Activated gamma-delta T cell treated with Interleukin-2 at 50 U/mL for 16 hours (primary cell): ENCODE data around the gene TUBB4A.
A peak's percentile ranks its signal among the peaks of the same experiment; 100 is the strongest.
"Not testable (repeated sequence)": the region's sequence is repeated elsewhere in the genome, so short reads cannot be mapped to it uniquely, and the experiment has no call there.

Experiments
- DNase-seq: peaks from one replicate; pipeline ENCODE4 v3.0.0-alpha.2; 2020

TUBB4A gene

DNA sequence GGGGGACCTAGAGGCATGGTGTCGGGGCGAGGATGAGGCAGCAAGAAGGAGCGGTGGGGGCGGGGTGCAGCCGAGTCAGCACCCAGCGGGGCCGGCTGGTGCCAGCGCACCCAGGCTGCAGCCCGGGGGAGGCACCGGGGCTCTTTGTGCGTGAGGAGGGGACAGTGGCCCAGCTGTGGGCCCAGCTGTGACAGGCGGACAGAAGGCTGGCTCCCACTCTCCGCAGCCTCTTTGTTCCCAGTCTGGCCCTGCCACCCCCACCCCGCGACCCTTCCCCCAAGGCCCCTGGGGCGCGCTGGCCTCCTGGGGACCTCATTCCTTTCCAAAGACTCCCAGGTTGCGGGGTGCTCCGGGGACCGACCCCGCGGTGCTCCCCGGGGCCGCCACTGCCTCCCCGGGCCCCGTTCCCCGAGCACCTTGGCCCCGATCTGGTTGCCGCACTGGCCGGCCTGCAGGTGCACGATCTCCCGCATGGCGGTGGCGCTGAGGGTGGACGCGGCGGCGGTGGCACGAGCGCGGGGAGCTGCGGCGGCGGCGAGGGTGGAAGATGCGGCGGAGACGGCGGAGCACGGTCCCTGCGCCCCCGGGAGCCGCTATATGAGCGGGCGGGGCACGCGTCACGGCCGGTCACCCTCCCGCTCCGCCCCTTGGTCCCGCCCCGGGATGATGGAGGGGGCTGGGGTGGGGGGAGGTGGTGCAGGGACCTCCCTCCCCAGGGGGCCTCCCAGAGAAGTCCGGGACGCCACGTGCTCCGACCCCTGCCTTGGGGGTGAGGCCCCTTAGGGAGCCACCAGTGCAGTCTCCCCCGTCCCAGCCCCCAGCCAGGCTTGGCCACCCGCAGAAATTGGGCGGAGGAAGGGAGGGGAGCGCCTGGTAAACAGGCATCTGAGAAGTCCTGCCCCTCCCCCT, at the start of gene TUBB4A:
Gene TUBB4A (minus strand): TSS at position 570 of the 909 bp plus-strand sequence. CDS start 97 bp downstream, at position 473.
- peak; percentile 24 for DNase-seq

DNA sequence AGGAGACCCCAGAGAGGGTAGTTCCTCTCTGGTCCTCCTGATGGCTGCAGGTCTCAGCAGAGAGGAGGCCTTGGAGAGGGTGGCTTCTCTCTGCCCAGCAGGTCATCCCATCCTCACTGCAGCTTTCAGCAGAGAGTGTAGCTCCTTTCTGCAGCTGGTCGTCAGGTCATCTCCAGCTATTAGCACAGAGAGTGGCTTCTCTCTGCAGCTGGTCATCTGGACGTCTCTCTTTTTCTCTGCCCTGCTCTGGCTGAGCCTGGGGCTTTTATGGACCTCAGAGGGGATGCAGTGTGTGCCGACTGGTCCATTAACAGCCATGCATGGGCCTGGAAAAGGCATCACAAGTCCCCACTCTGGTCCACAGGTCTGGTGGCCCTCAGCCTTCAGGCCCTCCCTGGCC, 49.0 kb upstream of the TUBB4A start:
- DNase-seq: no peak

DNA sequence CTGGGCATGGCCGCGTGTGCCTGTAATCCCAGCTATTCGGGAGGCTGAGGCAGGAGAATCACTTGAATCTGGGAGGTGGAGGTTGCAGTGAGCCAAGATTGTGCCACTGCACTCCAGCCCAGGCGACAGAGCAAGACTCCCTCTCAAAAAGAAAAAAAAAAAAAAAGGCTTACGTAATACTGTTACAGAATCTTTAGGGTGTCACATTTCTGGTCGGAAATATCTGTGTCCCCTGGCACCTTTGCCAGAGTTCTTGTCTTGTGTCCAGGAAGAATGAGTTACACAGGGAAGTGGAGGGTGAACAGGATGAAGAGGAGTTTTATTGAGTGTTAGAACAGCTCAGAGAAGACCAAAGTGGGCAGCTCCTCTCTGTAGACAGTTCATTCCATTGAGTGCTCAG, 48.6 kb upstream of the TUBB4A start:
- DNase-seq: not testable (repeated sequence)

DNA sequence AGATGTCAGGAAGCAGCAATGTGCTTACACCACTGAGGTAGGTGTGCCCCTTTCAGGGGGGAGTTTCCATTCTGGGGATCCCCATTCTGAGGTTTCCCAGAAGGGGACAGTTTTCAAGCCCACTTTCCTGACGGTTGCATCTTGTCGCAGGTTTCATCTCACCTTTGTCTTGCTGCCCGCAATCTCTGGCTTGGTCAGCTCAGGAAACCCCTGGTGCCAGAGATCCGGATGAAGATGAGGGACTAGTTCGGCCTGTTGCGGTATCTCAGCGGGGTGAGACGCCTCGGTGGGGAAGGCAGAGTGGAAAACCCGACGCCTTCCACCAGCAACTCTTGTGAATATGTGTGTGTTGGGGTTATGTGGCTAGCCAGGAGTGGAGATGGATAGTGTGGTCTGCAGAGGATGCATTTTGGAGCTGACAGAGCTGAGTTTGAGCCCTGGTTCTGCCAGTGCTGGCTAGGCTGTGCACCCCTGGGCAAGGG, 41.8 kb upstream of the TUBB4A start:
- DNase-seq: no peak

DNA sequence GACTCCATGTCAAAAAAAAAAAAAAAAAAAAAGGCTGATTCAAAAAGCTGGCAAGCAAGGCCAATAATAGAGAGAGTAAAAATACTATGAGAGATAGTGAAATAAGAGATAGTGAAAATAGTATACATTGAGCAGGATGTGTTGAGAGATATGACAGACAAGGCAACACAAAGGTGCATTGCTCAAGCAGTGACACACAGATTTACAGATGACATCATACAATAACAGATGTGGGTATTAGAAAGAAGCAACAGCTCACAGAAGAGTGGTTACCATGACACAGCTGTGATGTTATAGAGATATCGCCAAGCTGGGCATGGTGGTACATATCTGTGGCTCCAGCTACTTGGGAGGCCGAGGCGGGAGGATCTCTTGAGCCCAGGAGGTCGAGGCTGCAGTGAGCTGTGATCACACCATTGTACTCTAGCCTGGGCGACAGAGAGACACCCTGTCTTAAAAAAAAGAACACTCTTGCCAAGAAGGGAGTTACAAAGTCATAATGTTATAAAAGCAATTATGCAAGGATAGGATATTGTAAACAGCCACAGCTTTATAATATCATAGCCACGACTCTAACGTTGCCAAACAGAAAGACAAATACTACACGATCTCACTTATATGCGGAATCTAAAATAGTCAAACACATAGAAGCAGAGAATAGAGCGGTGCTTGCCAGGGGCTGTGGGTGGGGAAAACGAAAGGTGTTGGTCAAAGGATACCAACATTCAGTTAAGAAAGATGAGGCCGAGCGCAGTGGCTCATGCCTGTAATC, 39.0 kb upstream of the TUBB4A start:
- DNase-seq: no peak

DNA sequence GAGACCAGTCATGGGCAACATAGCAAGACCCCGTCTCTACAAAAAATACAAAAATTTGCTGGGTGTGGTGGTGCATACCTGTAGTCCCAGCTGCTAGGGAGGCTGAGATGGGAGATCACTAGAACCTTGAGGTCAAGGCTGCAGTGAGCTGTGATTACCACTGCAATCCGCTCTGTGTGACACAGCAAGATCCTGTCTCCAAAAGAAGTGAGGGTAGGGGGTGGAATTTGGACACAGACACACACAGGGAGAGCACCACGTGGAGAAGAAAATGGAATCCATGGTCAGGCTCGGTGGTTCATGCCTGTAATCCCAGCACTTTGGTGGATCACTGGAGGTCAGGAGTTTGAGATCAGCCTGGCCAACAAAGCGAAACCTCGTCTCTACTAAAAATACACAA, 37.4 kb upstream of the TUBB4A start:
- DNase-seq: no peak

DNA sequence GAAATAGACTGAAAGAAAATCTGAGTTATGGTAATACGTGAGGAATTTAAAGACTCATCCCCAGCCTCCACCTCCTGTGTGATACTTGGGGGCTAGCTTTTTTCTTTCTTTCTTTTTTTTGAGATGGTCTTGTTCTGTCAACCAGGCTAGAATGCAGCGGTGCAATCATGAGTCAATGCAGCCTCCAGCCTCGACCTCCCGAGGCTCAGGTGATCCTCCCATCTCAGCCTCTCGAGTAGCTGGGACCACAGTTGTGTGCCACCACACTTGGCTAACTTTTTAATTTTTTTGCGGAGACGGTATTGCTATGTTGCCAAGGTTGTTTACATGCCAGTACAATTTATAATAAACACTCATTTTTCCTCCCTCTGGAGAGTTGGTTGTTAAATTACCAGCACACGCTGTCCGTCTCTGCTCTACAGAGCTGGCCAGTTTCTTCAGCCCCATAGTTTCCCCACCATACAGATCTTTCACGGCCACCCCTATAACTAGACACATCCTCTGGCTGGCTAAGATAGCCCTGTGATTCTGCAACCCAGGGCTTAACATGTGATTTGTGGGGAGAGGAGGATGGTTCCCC, 33.5 kb upstream of the TUBB4A start:
- no peak for DNase-seq

DNA sequence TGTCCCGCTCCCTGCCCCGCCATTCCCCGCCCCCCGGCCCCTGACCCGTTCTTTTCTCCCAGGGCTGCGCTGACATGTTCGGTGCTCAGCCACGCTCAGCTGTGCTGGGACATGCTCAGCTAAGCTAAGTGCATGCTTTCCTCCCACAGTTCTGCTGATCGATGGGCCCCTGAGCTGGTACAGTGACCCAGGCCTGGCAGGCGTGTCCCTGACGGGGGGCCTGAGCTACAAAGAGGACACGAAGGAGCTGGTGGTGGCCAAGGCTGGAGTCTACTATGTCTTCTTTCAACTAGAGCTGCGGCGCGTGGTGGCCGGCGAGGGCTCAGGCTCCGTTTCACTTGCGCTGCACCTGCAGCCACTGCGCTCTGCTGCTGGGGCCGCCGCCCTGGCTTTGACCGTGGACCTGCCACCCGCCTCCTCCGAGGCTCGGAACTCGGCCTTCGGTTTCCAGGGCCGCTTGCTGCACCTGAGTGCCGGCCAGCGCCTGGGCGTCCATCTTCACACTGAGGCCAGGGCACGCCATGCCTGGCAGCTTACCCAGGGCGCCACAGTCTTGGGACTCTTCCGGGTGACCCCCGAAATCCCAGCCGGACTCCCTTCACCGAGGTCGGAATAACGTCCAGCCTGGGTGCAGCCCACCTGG, 32.5 kb upstream of the TUBB4A start:
- DNase-seq: no peak

DNA sequence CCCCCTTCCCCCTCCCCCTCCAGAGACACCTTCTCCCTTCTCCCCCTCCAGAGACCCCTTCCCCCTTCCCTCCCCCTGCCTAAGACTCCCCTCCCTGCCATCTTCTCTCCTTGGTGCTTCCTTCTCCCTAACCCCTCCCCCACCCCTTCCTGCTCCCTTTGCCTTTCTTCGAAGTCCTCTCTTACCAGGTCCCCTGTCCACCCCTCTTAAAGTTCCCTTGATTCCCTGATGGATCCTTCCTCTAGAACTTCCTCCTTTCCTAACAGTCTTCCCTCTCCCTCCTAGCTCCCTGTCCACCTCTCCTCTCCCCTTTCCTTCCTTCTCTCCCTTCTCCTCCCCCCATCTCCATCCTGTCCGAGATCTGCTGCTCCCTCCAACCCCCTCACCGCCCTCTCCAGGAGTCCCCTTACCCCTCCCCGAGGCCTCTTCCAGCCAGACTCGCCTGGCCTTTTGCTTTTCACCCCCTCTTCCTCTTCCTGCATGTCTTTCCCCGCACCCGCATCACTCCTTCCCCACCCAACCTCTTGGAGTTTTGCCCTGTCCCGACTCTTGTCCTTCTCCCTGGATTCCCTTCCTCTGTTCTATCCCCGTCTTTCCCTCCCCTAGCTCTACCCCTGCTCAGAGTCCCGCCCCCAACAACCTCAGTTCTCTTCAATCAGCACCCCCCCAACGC, 31.8 kb upstream of the TUBB4A start:
- DNase-seq: no peak

DNA sequence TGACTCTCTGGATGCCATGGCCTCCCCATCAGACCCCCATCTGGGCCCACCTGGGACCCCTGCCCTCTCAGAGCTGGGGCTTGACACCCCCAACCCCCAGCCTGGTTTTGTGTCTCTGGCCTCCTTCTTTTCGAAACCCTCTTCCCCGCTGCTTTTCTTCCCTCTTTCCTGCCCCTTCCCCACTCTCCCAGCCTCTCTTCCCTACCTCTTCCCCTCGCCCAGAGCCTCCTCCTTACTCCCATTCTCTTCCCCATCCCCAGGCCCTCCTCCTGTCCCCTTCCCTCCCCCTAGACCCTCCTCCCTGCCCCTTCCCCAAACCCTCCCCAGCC, 30.9 kb upstream of the TUBB4A start:
- DNase-seq: no peak

DNA sequence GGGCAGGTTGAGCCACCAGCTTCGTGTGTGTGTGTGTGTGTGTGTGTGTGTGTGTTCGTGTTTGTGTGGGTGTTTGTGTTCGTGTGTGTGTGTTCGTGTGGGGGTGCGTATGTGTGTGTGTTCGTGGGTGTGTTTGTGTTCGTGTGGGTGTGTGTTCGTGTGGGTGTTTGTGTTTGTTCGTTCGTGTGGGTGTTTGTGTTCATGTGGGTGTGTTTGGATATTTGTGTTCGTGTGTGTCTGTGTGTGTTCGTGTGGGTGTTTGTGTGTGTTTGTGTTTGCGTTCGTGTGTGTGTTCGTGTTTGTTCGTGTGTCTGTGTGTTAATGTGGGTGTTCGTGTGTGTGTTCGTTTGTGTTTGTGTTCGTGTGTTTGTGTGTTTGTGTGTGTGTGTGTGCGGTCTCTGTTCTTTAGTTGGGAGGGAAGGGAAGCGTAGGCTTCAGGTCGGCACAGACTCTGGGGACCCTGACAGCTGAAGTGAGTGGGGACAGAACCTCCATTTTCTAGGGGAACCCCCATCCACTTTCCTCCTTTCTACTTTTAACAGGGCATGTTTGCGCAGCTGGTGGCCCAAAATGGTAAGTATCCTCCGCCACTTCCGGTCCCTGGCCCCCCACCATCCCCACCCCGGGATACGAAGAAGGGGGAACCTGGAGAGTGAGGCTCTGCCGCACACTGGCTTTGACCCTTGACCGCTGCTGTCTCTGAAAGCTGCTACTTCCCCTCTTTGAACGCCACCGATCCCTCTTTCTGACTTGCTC, 30.3 kb upstream of the TUBB4A start:
- no peak for DNase-seq

DNA sequence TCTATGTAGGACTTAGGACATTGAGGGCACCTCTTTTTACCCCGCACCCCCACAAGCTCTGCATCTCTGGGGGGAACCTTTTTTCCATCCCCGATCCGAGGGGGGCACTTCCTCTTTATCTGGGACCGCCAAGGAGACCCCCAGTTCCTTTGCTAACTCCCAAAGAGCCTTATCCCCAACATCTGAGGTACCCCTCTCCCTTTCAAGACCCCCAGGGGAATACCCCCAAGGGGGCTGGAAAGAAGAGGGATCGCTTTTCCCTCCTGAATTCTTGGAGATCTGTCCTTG, 29.8 kb upstream of the TUBB4A start:
- DNase-seq: no peak

DNA sequence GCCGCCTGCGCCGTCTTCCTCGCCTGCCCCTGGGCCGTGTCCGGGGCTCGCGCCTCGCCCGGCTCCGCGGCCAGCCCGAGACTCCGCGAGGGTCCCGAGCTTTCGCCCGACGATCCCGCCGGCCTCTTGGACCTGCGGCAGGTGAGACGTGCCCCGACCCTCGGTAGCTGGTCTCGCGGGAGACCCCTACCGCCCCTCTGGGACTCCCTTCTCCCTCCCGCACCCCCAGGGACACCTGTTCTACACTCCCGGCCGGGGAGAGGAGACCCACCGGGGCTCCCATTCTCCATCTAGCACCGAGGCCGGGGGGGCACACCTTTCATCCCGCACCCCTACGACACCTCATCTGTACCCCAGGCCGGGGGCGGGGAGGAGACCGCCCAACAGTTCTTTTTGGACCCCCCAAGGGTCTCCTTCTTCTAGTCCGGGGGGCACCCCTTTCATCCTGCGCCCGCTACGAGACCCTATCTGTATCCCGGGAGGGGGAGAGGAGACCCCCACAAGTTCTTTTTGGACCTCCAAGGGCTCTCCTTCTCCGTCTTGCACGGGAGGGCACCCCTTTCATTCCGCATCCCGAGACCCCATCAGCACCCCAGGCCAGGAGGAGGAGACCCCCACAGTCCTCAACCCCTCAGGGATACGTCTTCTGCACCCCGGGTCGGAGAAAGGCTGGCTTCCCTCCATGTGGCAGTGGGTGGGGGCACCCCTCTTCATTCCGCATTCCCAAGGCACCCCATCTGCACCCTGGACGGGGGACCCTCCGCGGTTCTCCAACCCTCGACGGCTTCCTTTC, 29.2 kb upstream of the TUBB4A start:
- no peak for DNase-seq

DNA sequence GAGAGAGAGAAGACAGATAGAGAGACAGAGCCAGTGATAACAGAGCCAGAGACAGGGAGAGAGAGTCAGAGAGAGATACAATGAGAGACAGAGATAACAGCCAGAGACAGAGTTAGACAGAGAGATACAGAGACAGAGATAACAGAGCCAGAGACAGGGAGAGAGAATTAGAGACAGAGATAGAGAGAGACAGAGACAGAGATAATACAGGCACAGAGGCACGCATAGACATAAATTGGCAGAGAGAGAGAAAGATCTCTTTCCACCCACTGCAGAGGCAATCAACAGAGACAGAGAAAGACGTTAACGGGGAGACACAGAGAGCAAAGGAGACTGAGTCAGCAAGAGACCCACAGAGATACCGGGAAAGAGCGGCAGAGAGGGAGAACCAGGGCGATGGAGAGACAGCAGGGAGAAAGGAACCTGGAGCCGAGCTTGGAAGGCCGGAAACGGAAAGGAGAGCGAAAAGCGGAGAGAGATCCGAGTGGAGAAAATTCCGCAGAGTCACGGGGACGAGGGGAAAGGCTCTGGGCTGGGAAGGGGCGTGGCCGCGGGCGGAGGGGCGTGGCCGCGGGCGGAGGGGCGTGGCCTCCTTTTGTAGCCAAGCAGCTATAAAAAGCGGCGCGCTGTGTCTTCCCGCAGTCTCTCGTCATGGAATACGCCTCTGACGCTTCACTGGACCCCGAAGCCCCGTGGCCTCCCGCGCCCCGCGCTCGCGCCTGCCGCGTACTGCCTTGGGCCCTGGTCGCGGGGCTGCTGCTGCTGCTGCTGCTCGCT, 28.5 kb upstream of the TUBB4A start, which contains the start of gene TNFSF9:
Gene TNFSF9 (plus strand): TSS at position 641 of the 777 bp plus-strand sequence. CDS start 11 bp downstream, at position 652.
- peak; percentile 72 for DNase-seq

DNA sequence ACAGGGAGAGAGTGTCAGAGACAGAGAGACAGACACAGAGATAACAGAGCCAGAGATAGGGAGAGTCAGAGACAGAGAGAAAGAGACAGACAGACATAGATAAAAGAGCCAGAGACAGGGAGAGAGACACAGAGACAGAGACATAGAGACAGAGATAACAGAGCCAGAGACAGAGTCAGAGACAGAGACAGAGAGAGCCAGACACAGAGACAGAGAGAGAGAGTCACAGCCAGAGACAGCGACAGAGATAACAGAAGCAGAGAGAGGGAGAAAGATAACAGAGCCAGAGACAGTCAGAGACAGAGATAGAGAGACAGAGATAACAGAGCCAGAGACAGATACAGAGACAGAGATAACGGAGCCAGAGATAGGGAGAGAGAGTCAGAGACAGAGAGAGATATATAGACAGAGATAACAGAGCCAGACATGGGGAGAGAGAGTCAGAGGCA, 27.9 kb upstream of the TUBB4A start:
- DNase-seq: no peak

DNA sequence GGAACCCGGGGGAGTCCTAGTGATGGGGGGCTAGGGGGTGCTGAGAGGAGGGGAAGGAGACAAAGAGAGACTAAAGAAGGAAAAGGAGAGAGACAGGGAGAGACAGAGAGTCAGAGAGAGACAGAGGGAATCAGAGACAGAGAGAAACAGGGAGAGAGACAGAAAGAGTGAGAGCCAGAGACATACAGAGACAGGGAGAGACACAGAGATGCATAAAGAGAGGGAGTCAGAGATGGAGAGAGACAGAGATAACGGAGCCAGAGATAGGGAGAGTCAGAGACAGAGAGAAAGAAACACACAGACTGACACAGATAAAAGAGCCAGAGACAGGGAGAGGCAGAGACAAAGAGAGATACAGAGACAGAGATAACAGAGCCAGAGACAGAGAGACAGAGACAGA, 27.2 kb upstream of the TUBB4A start:
- DNase-seq: no peak

DNA sequence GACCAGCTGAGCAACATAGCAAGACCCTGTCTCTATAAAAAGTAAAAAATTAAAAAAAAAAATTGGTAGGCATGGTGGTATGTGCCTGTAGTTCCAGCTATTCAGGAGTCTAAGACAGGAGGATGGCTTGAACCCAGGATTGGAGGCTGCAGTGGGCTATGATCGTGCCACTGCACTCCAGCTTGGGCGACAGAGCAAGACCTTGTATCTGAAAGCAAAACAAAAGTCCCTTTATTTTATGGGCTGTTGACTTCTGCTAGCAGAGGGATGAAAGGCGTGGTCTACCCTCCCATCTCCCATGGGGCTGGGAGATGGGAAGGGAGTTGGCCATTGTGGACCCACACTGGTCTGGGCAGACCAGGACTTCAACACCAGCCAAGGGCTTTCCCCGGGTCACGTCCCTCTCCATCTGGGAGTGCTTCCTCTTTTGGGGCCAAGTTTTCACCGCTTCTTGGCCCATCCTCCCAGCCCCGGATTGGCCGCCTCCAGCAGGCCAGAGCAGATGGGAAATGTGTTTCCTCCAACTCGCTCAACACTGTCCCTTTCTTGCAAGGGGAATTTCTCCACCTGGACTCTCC, 26.5 kb upstream of the TUBB4A start:
- no peak for DNase-seq

DNA sequence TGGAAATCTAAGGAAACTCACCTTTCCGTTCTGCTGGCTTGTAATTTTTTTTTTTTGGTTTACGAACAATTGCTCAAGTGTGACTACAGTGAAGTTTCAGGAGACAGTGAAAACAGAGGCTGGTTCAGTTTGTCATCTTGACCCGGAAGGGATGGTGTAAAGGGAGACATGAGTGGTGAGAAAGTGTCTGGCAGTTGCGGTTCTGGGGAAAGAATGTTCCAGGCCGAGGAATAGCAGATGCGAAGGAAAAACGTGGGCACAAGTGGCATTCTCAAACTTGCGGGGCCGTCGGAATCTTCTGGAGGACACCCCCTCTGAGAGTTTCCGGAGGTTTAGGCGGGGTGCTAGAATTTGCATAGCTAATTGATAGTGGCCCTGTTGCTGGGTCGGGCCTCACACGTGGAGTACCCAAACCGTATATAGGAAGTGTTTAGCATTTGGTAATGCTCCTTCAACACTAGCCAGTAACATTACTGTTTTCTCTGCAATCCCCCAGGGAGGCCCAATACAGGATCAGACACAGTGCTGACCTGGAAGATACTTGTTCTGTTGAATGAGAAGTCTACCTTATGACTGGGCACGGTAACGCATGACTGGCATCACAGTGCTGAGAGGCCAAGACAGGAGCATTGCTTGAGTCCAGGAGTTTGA, 25.9 kb upstream of the TUBB4A start:
- no peak for DNase-seq

DNA sequence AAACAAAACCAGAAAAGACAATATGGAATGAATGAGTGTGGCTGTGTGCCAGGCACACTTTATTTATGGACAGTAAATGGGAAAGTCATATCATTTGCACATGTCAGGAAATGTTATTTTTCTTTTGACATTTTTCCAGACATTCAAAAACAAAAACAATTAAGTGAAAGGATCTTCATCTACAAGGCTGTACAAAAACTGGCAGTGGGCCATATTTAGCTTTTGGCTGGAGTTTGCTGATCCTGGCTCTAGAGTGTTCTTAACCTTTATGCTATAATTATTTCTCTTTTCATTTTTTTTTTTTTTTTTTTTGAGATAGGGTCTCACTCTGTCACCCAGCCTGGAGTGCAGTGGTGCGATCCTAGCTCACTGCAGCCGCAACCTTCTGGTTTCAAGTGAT, 22.2 kb upstream of the TUBB4A start:
- DNase-seq: no peak
